GM21825 (cell line): Measurements from ENCODE around the gene CADPS.

Source experiments
- ATAC-seq: cut with Tn5 transposase; IDR thresholded peaks from one replicate; pipeline ENCODE4 v1.9.1; 2021; ENCODE audit warnings: mild to moderate bottlenecking, moderate library complexity; ENCODE audit not compliant: unreplicated experiment

CADPS gene

GRCh38 chr3:62655056-62655690, 220.0 kb downstream of the CADPS start:
- ATAC-seq = no peak

DNA sequence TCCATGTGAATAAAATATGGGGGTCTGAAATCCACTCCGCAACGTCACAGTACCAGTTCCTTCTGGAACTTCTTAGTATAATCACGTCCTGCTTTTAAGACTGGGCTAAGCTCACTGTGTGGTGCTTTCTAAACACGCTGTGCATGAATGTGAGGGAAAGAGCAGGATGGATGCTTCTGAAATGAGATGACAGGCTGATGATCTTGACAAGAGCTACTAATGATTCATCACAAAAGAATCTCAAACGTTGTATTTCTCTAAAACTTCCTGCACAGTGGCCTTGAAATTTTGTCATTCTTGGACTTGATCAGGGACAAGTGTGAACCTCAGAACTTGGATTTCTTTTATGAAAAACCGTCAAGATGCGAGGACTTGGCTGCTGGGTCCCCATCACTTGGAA, 221.4 kb downstream of the CADPS start:
- no peak for ATAC-seq

- ATAC-seq = no peak
Measured at GRCh38 chr3:62647711-62648110, 227.5 kb downstream of the CADPS start.

GRCh38 chr3:62644493-62644892, 230.7 kb downstream of the CADPS start:
- ATAC-seq = no peak

DNA sequence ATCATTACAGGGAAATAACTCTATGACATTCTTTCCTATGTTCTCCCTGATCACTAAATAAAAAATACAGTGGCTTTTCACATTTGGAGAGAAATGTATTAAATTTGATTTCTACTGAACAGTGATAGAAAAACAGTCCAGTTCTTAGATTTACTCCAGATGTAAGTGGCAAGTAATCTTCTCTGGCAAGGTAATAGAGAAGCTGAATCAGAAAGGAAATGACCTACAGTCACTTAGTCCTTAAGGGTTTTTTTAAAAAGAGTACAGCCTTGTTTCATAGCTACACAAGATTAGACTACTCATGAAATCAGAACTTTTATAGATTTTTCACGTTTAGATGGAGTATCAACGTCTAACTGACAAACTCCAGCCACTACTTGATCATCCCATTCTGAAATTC, 236.9 kb downstream of the CADPS start:
- ATAC-seq = no peak

DNA sequence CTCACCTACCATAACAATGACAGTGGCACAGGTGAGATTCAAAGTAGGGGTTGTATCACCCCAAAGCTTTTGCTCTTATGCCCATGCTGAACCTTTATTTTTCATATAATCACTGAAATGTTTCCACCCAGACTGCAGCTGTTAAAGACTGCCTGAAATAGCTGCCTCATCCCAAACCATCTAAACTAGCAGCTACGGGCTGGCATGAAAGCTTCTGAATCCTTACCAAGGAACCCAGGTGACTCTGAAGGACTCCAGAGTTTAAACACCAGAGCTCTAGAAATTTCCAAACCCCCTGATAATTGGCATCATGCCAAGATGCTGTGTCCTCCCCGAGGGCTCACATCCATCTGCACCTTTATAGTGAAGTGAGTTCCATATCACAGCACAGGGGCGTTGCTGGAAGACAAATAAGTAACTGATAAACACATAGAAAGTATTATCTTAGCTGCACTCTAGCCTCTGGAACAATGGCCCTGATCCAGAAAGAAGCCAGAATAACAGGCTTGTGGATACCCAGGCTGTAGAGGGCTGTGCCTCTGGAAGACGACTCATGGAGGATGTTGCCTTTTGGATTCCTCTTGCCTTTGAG, 238.9 kb downstream of the CADPS start:
- no peak for ATAC-seq

- ATAC-seq = no peak
Measured at GRCh38 chr3:62632510-62633294, 242.5 kb downstream of the CADPS start.

GRCh38 chr3:62631488-62631887, 243.7 kb downstream of the CADPS start:
- no peak for ATAC-seq

DNA sequence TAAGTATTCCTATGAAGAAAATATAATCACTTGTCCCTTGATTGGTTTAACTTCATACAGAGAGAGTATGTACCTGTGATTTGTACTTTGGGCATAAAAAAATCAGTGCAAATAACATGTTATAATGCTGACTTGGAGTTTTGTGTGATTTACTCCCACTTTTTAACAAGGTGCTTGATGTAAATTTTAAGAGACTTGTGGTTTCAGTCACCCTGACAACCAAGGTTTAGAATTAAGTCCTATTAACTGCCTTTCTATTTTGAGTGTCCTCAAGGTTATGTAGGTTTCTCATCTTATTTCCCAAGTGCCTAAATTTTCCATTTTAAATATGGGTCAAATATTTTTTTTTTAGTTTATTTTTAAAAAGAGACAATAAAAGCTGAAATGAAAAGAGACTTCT, 244.6 kb downstream of the CADPS start:
- ATAC-seq = no peak

- ATAC-seq = no peak
Measured at GRCh38 chr3:62625268-62625667, 249.9 kb downstream of the CADPS start.

DNA sequence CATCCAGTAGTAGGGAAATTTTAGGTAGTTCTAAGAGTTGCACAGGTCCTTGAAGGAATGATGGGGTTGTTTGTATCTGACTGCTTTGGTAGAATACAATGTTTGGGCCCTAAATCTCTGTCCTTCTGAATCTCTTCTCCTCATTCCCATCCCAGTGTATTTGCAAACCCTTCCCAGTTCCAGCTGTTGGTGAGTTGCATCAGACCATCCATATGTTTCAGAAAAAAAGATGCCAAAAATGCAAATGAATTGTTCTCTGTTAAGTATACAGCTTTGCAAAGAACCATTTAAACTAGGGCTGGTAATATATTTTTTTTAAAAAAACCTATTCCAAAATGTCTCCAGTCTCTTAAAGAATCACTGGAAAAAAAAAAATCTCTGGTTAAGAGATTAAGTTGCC, 251.0 kb downstream of the CADPS start:
- ATAC-seq = no peak

DNA sequence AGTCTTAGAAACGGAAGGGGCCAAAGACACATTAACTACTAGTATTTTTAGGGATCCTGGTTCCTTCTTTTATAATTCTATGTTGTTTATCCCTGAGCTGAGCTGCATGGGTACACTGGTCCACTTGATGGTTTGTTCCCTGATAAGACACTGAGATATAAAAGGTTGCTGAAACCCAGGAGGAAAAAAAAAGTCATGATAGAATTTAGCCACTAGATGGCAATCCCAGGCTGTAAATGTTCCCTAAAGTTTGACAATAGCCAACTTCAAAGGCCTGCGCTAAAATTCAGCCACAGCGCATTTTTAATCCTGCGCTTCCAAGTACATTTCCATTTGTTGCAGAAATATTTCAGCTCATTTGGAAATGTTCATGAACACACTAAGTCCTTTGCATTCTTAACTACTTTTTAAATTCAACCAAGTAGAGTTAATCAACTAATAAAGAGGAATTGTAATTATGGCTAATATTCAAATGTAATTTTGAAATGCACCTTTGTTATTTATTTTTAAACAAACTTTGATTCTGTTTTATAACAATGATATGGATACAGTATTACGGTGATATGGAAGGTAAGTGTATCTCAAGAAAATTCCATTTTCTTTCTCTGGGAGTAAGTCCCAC, 252.6 kb downstream of the CADPS start:
- peak; percentile 57 for ATAC-seq

DNA sequence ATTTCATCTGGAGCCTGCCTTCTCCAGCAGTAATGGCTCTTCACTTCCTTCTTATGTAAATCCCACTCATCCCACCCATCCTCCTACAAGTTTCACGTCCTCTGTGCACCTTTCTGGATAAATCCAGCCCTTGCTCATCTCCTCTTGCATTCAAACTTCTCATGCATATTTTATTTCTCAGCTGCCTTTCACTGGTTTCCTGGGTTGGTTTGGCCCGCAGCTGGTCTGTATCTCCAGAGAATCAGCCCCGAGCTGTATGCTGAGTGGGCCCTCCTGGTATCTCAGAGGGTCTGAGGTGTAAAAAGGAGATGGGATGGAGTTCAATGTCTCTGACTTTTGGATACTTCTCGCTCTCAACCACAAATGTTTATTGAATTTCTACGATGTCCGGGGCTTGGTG, 253.3 kb downstream of the CADPS start:
- no peak for ATAC-seq

DNA sequence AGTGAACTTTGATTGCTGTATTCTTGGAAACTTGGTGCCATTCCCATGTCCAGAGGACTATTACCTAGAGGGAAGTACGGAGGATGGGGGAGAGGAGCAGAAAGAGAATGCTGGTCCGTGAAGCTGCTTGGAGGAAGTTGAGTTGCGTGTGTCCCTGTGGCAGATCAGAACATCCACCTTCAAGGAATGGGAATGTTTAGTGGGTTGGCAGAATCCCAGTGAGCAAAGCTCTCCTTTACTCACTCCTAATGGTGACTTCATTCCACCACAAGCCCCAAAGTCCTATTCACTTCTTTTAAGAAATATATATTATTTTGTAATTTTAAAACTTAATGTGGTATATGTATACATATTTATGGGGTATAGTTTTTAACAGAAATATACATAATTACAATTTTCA, 254.0 kb downstream of the CADPS start:
- no peak for ATAC-seq

- ATAC-seq = no peak
Measured at GRCh38 chr3:62615258-62615849, 259.9 kb downstream of the CADPS start.

DNA sequence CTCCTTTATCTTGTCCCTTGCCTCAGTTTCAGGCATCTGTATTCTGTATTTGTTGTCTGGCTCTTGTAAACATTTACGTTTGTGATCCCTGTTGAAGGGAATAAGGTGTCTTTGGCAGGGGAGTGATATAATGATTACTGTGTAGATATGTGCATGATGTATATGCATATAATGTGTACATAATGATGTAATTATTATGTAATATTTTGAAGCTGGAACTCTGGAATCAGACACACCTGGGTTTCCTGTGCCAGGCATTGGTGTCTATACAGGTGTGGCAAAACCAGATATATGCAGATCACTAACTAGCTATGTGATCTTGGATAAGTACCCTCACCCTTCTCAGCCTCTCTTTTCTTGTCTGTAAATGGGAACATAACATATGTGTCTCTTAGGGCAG, 260.7 kb downstream of the CADPS start:
- no peak for ATAC-seq

- ATAC-seq = no peak
Measured at GRCh38 chr3:62611541-62612240, 263.5 kb downstream of the CADPS start.

DNA sequence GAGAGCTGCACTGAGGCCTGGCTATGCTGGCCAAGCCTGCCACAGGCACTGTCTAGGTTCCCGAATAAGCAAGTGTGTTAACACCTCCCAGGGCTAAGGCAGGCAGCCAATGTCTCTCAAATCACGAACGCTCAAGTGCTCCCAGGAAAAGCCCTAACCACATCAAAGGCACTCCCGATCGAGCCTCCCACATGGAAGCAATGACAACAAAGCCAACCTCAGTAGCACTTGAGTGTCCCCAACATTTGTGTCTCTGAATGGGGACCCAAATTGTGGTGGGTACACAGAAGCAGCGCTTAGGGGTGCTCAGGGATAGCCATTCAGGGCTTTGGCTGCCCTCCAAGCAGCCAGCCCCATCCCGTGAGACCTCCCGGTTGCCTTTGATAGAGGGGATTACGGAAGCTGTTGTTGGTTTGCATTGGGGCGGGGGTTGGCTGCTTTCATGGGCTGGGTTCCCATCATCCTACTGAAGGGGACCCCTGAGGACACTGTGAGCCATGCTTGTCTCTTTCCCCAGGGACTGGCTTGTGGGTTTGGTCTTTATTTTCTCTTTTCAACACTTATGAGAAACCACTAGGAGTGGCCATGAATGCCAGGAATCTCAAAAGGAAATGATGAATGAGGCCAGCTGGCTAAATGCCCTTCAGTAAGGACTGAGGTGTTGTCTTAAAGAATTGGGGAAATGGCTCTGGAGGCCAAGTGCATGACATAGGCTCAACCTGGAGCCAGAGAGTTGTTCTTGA, 267.8 kb downstream of the CADPS start:
- ATAC-seq = no peak

DNA sequence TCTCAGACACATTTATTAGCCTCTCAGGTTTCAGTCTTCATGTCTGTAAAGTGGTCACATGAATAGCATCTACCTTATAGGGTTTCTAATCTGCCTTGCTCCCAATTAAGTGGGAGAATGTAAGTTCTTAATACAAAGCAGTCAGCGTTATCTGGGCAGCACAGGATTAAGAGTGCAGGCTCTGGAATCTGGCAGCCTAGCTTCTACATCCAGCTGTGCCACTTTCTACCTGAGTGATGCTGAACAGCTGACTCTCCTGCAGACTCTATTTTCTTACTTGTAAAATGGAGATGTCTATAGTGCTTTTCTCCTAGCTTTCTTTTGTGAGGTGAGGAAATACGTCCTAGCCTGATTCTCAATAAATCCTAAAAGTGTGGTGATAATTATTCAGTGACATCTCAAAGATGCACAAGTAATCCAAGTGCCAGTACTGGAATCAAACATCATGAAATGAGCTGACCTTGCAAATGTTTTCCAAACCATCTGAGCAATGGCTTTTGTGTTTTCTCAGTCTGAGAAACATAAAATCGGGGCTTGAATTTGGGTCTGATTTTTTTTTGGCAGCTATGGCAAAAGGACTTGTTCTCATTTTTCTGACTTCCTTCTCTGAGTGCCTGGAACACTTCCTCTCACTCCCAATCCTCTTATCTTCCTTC, 269.7 kb downstream of the CADPS start:
- no peak for ATAC-seq
